HG03520 (cell line): ENCODE results near the gene TBC1D12.
"Not testable (repeated sequence)": the region's sequence is repeated elsewhere in the genome, so short reads cannot be mapped to it uniquely, and the experiment has no call there.

Experiments
- ATAC-seq: cut with Tn5 transposase; IDR thresholded peaks from one replicate; pipeline ENCODE4 v1.9.1; 2021; ENCODE audit warnings: mild to moderate bottlenecking, moderate library complexity; ENCODE audit not compliant: unreplicated experiment

The TBC1D12 gene

DNA sequence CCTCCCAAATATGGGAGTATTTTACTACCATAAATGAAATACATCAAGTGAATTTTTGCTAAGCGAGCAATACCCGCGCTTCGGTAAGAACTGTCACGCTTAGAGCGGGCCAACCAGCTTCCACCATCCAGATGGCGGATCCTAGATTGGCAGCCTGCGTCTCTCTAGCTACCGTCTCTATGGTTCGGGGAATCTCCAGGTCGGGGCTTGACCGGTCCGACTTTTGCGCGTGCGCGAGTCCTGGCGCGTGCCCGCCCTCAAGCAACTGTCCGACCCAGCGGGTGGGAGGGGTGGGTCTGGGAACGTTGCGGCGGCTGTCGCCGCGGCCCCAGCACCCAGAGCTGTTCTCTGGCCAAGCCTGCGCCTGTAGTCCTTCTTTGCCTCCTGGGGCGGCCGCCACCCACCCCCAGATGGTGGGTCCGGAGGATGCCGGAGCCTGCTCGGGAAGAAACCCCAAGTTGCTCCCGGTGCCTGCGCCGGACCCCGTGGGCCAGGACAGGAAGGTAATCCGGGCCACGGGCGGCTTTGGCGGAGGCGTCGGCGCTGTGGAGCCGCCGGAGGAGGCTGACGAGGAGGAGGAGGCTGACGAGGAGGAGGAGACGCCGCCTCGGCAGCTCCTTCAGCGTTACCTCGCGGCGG, at the start of gene TBC1D12:
TSS of gene TBC1D12 (plus strand) at position 338 of the 639 bp plus-strand sequence. CDS start at position 411, 73 bp downstream.
- peak; percentile 68 for ATAC-seq

DNA sequence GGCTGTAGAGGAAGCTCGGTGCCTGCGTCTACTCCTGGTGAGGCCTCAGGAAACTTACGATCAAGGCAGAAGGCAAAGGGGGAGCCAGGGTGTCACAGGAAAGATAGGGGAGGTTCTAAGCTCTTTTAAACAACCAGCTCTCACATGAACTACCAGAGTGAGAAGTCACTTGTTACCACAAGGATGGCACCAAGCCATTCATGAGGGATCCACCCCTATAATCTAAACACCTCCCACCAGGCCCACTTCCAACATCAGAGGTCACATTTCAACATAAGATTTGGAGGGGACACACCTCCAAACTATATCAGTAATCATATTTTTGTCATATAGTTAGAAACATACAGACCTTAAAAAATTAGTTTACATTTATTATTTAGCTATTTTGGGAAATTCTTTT, 49.0 kb upstream of the TBC1D12 start:
- ATAC-seq = no peak

- ATAC-seq = no peak
Observed at GRCh38 chr10:94355841-94356240, 46.5 kb upstream of the TBC1D12 start.

DNA sequence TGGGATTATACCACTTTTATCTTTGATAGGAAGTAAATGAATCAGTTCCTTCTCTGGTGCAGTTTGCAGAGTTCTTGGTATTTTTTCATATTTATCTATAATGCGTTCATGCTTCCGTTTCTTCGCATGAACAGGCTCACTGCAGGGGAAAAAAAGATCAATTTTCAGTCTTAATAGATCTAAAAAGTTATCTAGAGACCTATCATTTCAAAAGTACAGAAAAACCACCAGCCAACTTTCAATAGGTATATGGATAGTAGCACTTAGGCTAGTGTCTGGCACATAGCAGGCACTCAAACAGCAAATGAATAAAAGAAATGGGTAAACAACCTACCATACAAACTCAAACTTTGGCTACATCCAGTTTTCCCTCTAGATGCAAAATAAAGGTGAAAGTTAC, 45.1 kb upstream of the TBC1D12 start:
- no peak for ATAC-seq

DNA sequence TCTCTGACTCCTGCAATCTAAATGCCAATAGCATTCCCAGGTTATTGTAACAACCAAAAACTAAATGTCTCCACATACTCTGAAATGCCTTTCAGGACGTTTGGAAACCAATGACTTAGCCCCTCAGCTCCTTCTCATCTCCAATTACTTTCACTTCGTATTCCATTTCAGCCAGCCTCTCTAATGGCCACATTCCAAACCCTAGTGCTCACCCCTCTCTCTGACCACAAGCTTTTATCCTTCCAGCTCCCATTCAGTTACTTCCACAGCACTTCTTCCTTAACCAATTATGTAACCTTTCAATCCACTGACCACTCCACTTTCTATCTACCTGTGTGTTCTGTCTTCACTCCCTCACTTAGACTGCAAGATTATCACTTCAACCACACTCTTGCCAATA, 43.9 kb upstream of the TBC1D12 start:
- ATAC-seq = no peak

- ATAC-seq = no peak
Observed at GRCh38 chr10:94361171-94361794, 41.1 kb upstream of the TBC1D12 start.

- peak; percentile 99 for ATAC-seq
Observed at GRCh38 chr10:94362360-94363250, 39.7 kb upstream of the TBC1D12 start, which contains the start of gene NOC3L. TSS of gene NOC3L (minus strand) at chr10:94362939. CDS start at chr10:94362838, 101 bp downstream.

DNA sequence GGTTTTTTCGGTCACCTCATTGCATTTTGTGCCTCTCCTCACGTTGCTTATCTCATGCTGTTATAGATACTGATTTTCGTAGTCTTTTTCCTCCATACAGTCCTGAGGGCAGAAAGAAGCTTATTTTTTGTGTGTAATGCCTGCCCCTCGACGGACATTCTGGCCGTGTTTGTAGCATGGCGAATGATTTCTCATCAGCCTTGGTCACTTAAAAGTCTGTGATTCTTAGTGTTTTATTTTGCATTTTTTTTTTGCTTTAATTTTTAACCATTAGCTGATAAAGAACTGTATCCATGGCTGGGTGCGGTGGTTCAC, 39.1 kb upstream of the TBC1D12 start:
- ATAC-seq = peak; percentile 7

- no peak for ATAC-seq
Observed at GRCh38 chr10:94364482-94364881, 37.9 kb upstream of the TBC1D12 start.

- no peak for ATAC-seq
Observed at GRCh38 chr10:94366382-94366781, 36.0 kb upstream of the TBC1D12 start.

DNA sequence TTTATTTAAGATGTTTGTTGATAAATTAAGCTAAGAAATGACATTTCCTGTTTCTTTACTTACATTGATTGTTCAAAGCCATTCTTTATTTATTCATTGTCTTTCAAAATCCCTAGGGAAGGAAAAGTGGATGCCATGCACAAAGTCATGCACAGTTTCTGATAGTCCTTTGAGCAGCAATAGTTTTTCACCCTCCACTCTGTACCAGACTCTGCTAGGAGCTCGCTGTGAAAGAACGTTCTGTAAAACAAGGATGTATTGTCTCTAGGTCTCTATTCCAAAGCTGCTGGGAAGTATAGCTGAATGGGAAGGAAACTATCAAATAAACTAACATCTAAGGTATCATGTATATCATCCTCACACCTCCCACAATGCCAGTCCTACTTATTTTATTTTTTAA, 31.8 kb upstream of the TBC1D12 start:
- no peak for ATAC-seq

DNA sequence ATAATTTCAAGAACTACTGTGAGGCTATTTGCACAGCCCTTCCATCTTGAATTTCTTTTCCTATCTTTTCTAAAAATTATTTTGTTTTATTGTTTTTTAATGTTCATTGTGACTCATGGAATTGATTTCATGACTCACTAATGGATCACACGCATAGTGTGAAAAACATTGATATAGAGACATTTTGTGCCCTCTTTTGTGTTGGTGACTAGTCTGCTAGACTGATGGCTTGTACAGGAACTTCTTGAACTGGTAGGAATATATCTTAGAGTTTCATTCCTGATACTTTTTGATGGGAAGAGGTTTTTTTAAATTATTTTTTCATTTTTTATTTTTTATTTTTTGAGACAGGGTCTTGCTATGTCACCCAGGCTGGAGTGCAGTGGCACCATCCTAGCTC, 27.0 kb upstream of the TBC1D12 start:
- ATAC-seq = no peak

DNA sequence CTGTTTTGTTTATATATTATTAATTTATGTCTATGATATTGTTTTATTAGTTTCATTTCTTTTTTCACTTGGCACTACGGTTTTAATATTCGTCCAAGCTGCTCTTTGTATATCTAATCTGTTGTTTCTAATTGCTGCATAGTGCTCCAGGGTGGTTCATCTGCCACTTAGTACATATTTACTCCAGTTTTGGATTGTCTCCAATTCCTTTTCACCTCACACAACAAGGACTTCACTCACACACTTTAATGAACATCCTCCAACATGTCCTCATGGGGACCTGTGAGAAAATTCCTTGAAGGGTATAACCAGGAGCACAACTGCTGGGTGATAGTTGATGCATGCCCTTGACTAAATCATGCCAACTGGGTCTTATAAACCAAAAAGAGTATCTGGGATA, 25.5 kb upstream of the TBC1D12 start:
- no peak for ATAC-seq

- no peak for ATAC-seq
Observed at GRCh38 chr10:94383530-94383929, 18.8 kb upstream of the TBC1D12 start.

GRCh38 chr10:94385733-94386132, 16.6 kb upstream of the TBC1D12 start:
- not testable (repeated sequence) for ATAC-seq

- not testable (repeated sequence) for ATAC-seq
Observed at GRCh38 chr10:94392117-94392516, 10.2 kb upstream of the TBC1D12 start.

DNA sequence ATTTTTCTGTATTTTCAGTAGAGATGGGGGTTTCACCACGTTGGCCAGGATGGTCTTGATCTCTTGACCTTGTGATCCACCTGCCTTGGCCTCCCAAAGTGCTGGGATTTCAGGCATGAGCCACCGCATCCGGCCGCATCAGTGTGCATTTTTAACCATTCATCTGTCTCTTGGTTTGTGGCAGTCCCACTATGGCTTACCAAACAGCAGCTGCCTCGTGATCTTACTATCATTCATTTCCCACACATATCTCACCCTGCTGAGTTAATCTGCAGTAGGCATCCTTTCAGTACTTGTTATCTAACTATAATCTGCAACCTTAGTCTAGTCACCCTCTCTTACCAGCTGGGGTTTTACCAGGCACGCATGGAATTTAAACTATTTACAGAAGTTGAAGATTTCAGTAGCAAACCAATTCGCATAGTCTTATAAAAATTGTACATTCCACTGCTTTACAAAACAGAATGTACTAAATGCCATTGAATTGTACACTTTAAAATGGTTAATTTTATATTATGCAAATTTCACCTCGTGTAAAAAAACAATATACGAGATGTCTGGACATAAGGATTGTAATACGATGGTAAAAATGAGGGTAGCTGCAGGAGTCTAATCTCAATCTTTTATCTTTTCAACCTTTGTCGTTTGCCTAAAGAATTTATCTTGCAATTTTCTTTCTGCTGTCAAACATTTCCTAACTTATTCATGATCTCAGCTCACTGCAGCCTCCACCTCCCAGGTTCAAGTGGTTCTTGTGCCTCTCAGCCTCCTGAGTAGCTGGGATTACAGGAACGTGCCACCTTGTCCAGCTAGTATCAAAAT, 4.6 kb upstream of the TBC1D12 start:
- ATAC-seq = no peak

- no peak for ATAC-seq
Observed at GRCh38 chr10:94398762-94399161, 3.6 kb upstream of the TBC1D12 start.

DNA sequence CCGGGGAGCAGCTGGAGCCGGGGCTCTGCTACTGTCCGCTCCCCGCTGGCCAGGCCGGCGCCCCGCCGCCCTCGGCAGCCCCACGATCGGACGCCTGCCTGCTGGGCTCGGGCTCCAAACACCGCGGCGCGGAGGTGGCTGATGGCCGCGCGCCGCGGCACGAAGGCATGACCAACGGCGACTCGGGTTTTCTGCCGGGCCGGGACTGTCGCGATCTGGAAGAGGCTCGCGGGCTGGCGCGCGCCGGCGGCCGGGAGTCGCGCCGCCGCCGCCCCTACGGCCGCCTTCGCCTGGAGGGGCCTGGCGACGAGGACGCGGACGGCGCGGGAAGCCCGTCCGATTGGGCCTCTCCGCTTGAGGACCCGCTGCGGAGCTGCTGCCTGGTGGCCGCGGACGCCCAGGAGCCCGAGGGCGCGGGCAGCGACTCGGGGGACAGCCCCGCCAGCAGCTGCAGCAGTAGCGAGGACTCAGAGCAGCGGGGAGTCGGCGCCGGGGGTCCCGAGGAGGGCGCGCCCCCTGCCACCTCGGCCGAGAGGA, 570 bp downstream of the TBC1D12 start:
- ATAC-seq = no peak

- peak; percentile 55 for ATAC-seq
Observed at GRCh38 chr10:94403380-94404213, 1.3 kb downstream of the TBC1D12 start.
